Fibroblast of skin of left quadriceps (primary cell): ENCODE data around the gene SLC37A3.
"Not testable (repeated sequence)": the region's sequence is repeated elsewhere in the genome, so short reads cannot be mapped to it uniquely, and the experiment has no call there.

Source experiments
- DNase-seq, 2 experiments: peaks; one replicate each; pipeline ENCODE4 v3.0.0-alpha.2; 2013; ENCODE audit warnings: low read depth in 2 of 2

SLC37A3 gene

GRCh38 chr7:140397784-140398750 lies at the start of gene SLC37A3:
SLC37A3 (minus strand) TSS chr7:140398530; CDS start chr7:140382526, 16,004 bp downstream.
- DNase-seq, result peak; percentile 32 to 34

- DNase-seq, result no peak
These were observed 49.5 kb upstream of the SLC37A3 start for GRCh38 chr7:140447841-140448240.

- DNase-seq, result no peak
These were observed 48.1 kb upstream of the SLC37A3 start for GRCh38 chr7:140446467-140446866.

DNA sequence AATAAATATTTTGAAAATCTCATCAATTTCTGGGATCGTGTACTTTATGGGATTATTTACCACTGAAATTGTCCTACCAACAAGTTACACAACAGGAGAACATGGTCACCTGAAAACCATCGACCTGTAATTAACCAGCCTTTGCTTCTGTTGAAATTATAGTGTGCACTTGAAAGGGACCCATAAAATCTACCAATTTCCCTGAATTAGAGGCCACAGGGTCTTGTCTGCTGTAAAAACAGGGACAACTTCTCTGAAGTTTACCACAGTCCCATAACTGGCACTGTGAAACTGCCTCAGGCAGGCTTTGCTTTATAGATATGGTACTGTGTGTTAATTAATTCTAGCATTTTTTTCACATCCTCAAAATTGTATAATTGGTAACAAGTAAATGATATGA lies 43.2 kb upstream of the SLC37A3 start:
- no peak for DNase-seq

- no peak for DNase-seq
These were observed 42.3 kb upstream of the SLC37A3 start for GRCh38 chr7:140440593-140440992.

DNA sequence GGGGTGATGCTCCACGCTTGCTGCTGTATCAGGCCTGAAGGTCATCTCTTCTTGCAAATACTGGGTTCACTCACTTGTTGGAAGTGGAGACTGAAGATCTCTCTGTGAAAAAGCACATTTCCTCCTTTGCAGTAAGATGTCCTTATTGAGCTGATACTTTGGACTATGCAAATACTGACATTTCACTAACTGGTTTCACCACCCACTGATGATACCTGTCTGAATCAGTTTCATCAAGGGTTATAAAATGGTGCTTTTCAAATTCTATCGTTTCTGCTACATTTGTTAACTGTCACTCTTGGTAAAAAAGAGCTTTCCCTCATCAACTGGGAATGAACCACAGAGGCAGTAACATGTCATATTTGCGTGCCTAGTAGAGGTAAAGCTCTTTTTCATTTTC lies 41.0 kb upstream of the SLC37A3 start:
- no peak for DNase-seq

DNA sequence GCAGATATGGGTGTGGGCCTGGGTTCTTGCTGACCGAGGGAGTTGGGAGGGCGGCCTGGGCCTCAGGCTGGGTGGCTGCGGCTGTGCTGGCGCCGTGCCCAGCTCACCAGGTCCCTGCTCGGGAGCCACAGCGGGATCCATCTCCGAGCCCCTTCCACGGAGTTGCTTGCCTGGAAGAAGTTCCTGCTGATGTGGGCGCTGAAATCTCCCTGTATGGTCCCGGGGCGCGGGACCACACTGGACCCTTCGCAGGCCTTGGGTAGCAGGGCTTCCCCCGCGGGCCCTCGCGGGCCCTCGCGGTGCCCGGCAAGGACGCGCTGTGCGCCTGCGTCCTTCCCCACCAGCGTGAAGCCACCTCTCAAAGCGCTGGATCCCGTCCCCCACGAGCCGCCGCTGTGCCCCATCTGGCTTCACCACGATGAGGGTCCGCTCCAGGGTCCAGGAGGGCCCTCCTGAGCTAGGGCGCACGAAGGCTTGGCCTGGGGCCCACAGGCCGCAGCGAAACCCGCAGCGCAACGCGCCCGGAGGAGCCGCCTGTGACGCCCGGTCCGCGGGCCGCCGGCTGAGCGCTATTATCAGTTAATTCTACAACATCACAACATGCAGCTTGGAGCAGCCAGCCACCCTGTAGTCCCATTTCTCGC lies 37.0 kb upstream of the SLC37A3 start:
- no peak for DNase-seq

GRCh38 chr7:140433396-140433795 lies 35.1 kb upstream of the SLC37A3 start:
- no peak for DNase-seq

DNA sequence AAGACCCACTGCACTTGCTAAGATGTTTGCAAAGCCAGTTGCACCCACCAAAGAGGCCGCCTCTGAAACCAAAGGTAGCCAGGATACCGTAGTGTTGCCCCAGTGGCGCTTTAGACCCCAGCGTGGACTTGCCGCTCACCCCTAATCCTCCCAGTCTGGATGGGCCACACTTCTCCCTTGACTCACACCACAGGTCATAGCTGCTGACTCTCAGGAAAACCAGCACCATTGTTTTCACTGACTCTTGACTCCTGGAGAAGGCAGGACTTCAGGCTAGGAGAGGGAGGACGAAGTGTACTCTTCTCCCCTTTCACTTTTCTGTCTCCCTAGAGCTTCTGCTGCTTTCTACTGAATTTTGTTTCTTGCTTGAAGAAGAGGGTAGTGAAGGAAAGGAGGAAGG lies 27.8 kb upstream of the SLC37A3 start:
- no peak for DNase-seq

- DNase-seq, result no peak
These were observed 27.4 kb upstream of the SLC37A3 start for GRCh38 chr7:140425718-140426117.

DNA sequence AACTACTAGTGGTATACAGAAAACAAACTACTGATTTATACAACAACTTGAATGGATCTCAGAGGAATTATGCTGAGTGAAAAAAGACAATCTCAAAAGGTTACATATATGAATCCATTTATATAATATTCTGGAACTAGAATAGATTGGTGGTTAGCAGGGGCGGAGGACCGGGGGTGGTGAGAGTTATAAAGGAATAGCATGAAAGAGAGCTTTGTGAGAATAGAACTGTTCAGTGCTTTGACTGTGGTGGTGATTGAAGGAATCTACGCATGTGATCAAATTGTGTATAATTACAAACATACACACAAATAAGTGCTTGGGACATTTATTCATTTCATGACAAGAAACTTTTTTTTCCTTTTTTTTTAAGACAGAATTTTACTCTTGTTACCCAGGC lies 25.2 kb upstream of the SLC37A3 start:
- DNase-seq, result no peak

GRCh38 chr7:140421521-140421920 lies 23.2 kb upstream of the SLC37A3 start:
- DNase-seq, result no peak

- DNase-seq, result no peak
These were observed 20.3 kb upstream of the SLC37A3 start for GRCh38 chr7:140418653-140419052.

GRCh38 chr7:140418156-140418472 lies 19.8 kb upstream of the SLC37A3 start:
- DNase-seq, result not testable (repeated sequence)

DNA sequence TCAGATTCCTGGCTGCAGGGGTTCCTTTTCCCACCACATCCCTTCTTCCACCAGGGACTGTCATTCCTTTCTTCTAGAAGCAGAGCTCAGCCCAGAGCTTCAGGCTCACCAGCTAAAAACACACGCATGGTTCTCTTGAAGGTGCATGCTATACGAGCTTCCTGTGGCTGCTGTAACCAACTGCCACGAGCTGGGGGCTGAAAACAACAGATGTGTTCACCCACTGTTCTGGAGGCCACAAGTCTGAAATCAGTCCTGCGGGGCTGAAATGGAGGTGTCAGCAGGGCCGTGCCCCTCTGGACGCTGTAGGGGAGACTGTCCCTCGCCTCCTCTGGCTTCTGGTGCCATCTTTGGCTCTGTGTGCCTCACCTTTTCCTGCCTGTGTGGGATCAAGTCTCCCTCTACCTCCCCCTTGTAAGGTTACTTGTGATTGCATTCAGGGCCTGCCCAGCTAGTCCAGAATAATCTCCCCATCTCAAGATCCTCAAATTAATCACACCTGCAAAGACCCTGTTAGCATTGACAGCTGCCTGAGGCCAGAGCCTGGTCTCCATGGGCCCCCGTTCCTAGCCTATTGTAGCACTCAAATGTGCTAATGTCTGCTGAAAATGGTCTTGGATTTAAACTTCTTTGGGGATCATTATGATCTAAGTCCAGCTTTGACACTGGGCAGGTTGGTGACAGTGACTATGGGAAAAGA lies 19.3 kb upstream of the SLC37A3 start:
- no peak for DNase-seq

GRCh38 chr7:140416560-140416959 lies 18.2 kb upstream of the SLC37A3 start:
- DNase-seq, result no peak

DNA sequence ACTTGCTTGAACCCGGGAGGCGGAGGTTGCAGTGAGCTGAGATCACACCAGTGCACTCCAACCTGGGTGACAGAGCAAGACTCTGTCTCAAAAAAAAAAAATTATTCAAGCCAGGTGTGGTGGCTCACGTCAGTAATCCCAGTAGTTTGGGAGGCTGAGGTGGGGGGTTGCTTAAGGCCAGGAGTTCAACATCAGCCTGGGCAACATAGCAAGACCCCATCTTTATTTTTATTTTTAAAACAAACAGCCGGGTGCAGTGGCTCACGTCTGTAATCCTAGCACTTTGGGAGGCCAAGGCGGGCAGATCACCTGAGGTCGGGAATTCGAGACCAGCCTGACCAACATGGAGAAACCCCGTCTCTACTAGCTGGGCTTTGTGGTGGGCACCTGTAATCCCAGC lies 17.5 kb upstream of the SLC37A3 start:
- DNase-seq, result not testable (repeated sequence)

DNA sequence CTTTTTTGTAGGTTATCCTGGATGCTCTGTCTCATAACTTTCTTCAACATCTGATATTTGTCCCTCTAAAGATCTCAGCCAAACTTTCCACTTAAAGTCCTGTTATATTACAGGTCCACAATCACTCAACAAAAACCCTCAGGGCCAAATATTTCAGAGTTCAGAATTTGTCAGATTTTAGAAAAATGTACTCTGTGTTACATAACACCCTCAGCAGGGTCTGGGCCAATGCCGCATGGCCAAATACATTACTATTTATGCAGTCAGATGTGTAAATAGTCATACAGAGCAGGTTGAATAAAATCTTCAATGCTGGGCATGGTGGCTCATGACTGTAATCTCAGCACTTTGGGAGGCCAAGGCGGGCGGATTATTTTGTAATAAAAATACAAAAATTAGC lies 17.0 kb upstream of the SLC37A3 start:
- no peak for DNase-seq

DNA sequence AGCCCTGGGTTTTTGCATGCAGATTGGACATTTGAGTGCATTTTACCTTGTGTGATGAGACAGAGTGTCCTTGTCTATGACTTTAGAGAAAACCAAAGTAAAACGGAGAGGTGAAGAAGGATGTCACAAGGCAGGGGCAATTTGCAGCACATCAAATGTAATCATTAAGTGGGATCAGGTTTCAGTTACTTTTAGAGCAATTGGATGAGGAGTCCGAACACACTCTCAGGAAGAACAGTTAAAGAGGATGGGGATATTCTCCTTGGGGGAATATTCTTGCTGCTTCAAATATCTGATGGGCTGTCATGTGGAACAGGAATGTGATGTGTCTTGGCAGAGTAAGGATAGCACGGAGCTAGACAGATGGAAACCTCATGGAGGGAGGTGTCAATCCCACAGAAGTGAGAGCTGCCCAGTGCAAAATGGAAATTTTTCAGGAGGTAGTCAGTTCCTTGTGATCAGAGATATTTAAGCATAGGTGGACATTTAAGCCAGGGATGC lies 6.3 kb upstream of the SLC37A3 start:
- no peak for DNase-seq

GRCh38 chr7:140403878-140404564 lies 5.7 kb upstream of the SLC37A3 start, which contains the start of gene RAB19:
RAB19 (plus strand) TSS chr7:140404058; CDS start chr7:140407647, 3,589 bp downstream.
- no peak for DNase-seq

DNA sequence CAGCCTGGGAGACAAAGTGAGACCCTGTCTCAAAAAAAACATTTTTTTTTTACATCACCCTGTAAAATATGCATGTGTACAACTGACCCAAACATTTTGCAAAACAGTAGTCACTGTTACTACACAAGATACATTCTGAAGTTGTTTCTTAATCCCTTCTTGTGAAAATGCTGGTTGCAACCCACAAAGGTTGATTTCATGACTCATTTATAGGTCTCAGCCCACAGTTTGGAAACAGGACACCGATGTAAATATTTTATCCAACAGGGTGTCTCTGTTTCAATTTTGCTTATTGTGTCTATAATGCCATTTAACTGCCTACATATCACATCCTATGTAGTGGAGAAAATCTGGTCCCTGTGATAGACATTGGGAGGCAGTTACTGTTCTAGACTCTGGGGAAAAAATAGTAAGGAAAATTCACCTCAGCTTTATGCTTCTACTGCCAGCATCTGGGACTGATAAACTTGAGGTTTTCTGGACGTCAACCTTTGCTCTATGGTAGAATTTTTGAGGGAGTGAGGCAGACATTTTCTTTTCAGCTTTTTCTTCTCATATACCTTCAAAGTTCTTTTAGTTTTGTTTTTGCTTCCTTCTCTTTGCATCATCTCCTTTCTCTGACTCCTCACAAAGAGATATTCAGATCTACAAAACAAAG lies 4.0 kb upstream of the SLC37A3 start:
- peak; percentile 34 to 39 for DNase-seq
